Measurements from ENCODE around the gene UNC13D.

The UNC13D gene

GRCh38 chr17:75834279-75834920 lies 9.8 kb downstream of the UNC13D start:
- DNase-seq (ENCODE audit: low read depth in 2 of 2) = no peak

- no peak for DNase-seq (ENCODE audit: low read depth in 2 of 2)
Observed at GRCh38 chr17:75832652-75833400, 11.4 kb downstream of the UNC13D start.

- no peak for DNase-seq (ENCODE audit: low read depth in 2 of 2)
Observed at GRCh38 chr17:75832164-75832651, 12.0 kb downstream of the UNC13D start.

GRCh38 chr17:75831032-75831571 lies 13.1 kb downstream of the UNC13D start:
- no peak for DNase-seq (ENCODE audit: low read depth in 2 of 2)

GRCh38 chr17:75830164-75831031 lies 13.8 kb downstream of the UNC13D start:
- DNase-seq (ENCODE audit: low read depth in 2 of 2) = no peak

GRCh38 chr17:75829747-75830146 lies 14.5 kb downstream of the UNC13D start:
- no peak for DNase-seq (ENCODE audit: low read depth in 2 of 2)

- no peak for DNase-seq (ENCODE audit: low read depth in 2 of 2)
Observed at GRCh38 chr17:75828741-75829140, 15.5 kb downstream of the UNC13D start.

- DNase-seq (ENCODE audit: low read depth in 2 of 2) = no peak
Observed at GRCh38 chr17:75828076-75828400, 16.2 kb downstream of the UNC13D start.

- peak; percentile 56 to 57 for DNase-seq (ENCODE audit: low read depth in 2 of 2)
Observed at GRCh38 chr17:75827308-75828075, 16.7 kb downstream of the UNC13D start.

- DNase-seq (ENCODE audit: low read depth in 2 of 2) = no peak
Observed at GRCh38 chr17:75826561-75827307, 17.5 kb downstream of the UNC13D start.

- no peak for DNase-seq (ENCODE audit: low read depth in 2 of 2)
Observed at GRCh38 chr17:75825748-75826370, 18.3 kb downstream of the UNC13D start.

- no peak for DNase-seq (ENCODE audit: low read depth in 2 of 2)
Observed at GRCh38 chr17:75825149-75825552, 19.1 kb downstream of the UNC13D start.

- no peak for DNase-seq (ENCODE audit: low read depth in 2 of 2)
Observed at GRCh38 chr17:75824666-75825065, 19.5 kb downstream of the UNC13D start.

GRCh38 chr17:75824050-75824552 lies 20.1 kb downstream of the UNC13D start:
- DNase-seq (ENCODE audit: low read depth in 2 of 2) = no peak

- DNase-seq (ENCODE audit: low read depth in 2 of 2) = no peak
Observed at GRCh38 chr17:75823257-75824041, 20.8 kb downstream of the UNC13D start.

GRCh38 chr17:75822800-75823166 lies 21.4 kb downstream of the UNC13D start:
- no peak for DNase-seq (ENCODE audit: low read depth in 2 of 2)

GRCh38 chr17:75822119-75822799 lies 21.9 kb downstream of the UNC13D start:
- no peak for DNase-seq (ENCODE audit: low read depth in 2 of 2)

- DNase-seq (ENCODE audit: low read depth in 2 of 2) = no peak
Observed at GRCh38 chr17:75821552-75821951, 22.7 kb downstream of the UNC13D start.
